Stimulated activated CD8-positive, alpha-beta memory T cell treated with anti-CD3 and anti-CD28 coated beads, Interleukin-12 subunit alpha, Interleukin-12 subunit beta, amount 100 ng/mL, for 1 hour (primary cell): Measurements from ENCODE around the gene PRRG3.

Experiments
- DNase-seq: peaks from one replicate; pipeline ENCODE4 v3.0.0-alpha.2; 2020; ENCODE audit warnings: low read depth

The PRRG3 gene

DNA sequence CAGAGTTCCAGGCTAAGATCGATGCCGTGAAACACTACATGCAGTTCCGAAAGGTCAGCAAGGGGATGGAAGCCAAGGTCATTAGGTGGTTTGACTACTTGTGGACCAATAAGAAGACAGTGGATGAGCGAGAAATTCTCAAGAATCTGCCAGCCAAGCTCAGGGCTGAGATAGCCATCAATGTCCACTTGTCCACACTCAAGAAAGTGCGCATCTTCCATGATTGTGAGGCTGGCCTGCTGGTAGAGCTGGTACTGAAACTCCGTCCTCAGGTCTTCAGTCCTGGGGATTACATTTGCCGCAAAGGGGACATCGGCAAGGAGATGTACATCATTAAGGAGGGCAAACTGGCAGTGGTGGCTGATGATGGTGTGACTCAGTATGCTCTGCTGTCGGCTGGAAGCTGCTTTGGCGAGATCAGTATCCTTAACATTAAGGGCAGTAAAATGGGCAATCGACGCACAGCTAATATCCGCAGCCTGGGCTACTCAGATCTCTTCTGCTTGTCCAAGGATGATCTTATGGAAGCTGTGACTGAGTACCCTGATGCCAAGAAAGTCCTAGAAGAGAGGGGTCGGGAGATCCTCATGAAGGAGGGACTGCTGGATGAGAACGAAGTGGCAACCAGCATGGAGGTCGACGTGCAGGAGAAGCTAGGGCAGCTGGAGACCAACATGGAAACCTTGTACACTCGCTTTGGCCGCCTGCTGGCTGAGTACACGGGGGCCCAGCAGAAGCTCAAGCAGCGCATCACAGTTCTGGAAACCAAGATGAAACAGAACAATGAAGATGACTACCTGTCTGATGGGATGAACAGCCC, 48.6 kb downstream of the PRRG3 start:
- DNase-seq = no peak

DNA sequence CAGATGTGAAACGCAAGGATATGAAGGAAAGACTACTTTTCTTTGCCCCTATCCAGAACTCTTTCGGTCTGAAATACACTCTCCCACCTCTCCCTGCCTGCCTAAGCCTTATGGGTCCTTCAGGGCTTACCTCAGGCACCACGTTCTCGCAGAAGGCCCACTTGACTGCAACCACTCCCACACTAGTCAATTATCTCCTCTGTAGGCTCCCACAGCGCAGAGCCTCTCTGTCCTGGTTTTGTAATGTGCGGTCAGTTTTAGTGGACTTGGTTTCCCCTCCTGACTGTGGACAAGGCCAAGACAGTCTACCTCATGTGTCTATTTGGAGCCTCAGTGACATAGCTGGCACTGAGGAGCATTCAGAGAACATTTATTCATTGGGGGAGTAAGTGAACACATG, 50.4 kb downstream of the PRRG3 start:
- DNase-seq = no peak

DNA sequence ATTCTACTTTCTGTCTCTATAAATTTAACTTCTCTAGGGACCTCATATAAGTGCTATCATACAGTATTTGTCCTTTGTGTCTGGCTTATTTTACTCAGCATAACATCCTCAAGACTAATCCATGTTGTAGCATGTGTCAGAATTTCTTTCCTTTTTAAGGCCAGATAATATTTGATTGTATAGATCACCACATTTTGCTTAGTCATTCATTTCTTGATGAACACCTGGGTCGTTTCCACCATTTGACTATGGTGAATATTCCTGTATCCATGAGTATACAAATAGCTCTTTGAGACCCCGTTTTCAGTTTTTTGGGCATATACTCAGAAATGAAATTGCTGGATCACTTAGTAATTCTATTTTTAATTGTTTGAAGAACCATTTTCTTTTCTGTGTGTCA, 51.2 kb downstream of the PRRG3 start:
- no peak for DNase-seq

DNA sequence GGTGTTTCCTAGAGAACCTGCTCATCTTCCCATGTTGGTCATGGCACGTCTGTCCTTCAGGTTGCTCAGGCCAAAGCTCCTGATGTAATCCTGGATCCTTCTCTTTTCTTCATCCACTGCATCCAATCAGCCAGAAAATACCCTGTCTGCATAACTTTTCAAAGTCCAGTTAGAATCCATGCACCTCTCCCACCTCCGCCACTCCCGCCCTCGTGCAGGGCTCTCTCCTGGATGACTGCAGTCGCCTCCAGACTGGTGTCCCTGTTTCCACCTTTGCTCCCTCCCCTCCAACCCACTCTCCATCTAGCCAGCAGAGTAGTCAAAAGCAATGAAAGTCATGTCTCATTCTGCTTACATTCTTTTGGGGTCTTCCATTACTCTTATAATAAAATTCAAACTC, 55.3 kb downstream of the PRRG3 start:
- no peak for DNase-seq

DNA sequence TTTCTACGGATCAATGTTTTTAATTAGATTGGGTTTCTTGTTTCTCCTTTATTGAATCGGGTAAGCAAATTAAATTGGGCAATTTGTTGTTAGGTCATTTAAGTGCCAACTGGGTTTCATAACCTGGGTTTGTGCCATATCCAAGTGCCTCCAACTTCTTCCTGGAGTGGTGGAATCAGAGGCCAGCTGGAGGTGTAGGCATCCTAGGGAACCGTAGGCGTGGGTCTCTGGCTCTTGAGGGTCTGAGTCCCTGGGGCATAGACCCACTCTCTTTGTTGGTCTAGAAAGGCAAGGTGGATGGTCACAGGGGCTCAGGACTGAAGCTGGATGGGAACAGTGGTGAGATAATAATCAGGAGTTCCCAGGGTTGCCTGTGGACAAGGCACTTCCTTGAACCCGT, 57.6 kb downstream of the PRRG3 start:
- no peak for DNase-seq

DNA sequence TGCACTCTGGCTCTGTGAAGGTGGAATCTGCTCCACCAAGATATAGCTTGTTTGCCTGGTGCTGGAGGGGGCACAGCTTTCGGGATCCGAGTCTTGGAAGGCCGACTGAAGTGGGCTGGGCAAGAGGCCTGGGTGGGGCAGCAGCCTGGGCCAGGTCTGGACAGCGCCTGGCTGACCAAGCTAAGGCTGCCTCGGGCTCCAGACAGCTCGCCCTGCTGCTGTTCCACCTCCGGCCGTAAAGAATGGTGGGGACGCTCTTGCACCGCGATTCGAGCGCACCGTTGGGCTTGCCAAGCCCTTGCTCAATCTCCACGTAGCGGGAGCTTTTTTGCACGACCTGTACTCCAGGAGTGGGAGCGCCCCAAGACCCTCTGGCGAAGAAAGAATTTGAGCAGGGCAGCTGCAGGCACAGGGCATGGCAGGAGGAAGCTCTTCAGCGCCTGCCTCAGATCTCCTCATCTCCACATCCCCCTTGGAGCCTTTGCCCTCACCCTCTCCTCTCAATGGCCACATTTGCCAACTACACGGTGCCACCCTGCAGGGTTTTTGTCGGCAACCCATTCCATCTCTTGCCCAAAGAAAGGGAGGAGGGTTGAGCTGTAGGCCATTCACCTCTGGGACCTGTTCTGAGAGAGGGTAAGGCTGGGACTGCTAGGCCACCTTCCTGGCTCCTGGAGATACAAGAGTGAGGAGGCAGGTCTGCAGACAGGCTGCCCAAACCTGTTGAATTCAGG, 58.2 kb downstream of the PRRG3 start:
- no peak for DNase-seq

DNA sequence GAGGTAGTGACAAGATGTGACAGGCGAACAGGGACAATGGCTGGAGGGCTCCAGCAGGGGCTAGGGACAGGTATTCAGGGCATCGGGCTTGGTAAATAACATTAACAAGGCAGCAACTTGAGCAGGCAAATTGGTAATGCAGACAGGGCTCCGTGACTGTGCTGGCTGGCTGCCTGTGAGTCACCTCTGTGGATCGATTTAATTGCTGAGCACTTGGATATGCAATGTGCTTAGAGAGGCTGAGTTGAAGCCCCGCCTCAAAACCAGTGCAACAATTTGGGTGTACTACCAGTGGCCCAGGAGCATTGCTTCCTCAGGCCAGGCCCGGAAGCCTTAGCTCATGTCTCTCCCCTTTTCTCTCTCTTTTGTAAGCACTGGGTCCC, 58.8 kb downstream of the PRRG3 start:
- DNase-seq = no peak

DNA sequence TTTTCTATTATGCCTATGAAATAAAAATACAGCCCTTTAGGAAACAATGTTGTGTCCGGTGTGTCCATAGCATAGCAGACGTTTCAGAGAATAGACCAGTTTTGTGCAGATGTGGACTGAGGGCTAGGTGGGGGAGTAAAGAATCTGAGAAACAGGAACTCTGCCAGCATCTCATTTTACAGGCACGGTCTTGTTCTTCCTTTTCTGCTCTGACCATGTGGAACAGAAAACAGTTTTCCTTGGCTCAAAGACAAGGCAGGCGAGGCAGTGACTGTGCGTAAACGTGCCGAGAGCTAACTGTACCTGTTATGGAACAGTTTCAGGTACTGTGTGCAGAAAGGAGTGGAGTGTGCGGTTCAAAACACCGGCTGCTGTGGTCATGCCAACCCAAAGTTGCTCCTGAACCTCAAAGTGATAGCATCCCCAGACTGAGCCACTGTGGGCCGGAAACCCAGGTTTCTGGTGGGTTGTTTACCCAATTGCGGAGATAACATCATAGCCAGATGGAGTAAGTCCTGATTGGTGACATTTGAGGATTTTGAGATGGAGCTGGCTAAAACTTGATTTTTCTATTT, 59.5 kb downstream of the PRRG3 start:
- DNase-seq = no peak
